Psoas muscle (tissue), 8 donors: ENCODE measurements around the gene WDR18. TPM values are rescaled to one million over a fixed set of nuclear protein-coding genes. Genes with fewer than 3 reads are reported as not detected.

Experiments used
- ATAC-seq, 4 donors: fragments of 200-7000 bp; cut with Tn5 transposase; one replicate each; pipeline ENCODE4 v1.9.1; 2020; ENCODE audit warnings: moderate library complexity in 3 of 4, mild to moderate bottlenecking in 2 of 4
- DNase-seq, 2 donors: peaks; one replicate each; pipeline ENCODE4 v3.0.0-alpha.2; 2020
- H3K27ac ChIP-seq: fragments of 200-600 bp; one replicate; pipeline ENCODE4 v1.8.0; 2022
- H3K27me3 ChIP-seq, 3 donors: fragments of 200-600 bp in 1 of 3; one replicate each; pipeline versions ENCODE4 v1.6.1 to v1.8.0; 2013 to 2022; ENCODE audit warnings: low read length in 2 of 3, mild to moderate bottlenecking in 2 of 3, moderate library complexity in 1 of 3; ENCODE audit not compliant: insufficient read depth in 3 of 3
- H3K36me3 ChIP-seq, 2 donors: fragments of 200-600 bp in 1 of 2; one replicate each; pipeline versions ENCODE4 v1.6.1 to v1.8.0; 2013 to 2022; ENCODE audit warnings: low read depth in 1 of 2, mild to moderate bottlenecking in 1 of 2, moderate library complexity in 1 of 2; ENCODE audit not compliant: insufficient read depth in 1 of 2
- H3K4me1 ChIP-seq: fragments of 200-600 bp; one replicate; pipeline ENCODE4 v1.8.0; 2022
- H3K4me3 ChIP-seq: fragments of 200-600 bp; one replicate; pipeline ENCODE4 v1.8.0; 2022; ENCODE audit warnings: mild to moderate bottlenecking
- H3K9me3 ChIP-seq: fragments of 200-600 bp; one replicate; pipeline ENCODE4 v1.8.0; 2022
- CTCF ChIP-seq: fragments of 200-600 bp; IDR thresholded peaks from one replicate; pipeline ENCODE4 v1.8.0; 2022; ENCODE audit warnings: antibody characterized with exemption
- WGBS, 3 donors: extraction: QIAGEN DNeasy Blood & Tissue Kit; methylation state at CpG; one replicate each; pipeline versions ENCODE4 v1.1.6 to v1.1.7; 2013; 5-methylcytosine and 5-hydroxymethylcytosine counted together
- intact Hi-C, 2 donors: fragments of 100-400 bp; cut with DNase I; formaldehyde crosslinking; loops; one replicate each; pipeline versions ENCODE4 v1.11.0 to v1.14.2; 2022
- polyA plus RNA-seq, 3 donors: library from polyadenylated mRNA; stranded (reverse); fragments of 200-250 nt; gene quantifications; one replicate each; pipeline ENCODE4 v1.2.3, GENCODE V29; 2013
- total RNA-seq, 4 donors: library from RNA; stranded (reverse); fragmentation: NEBNext Ultra II Directional in 2 of 4; extraction: Animal tissue kit (Norgen Biotek cat#: 25700) in 2 of 4; gene quantifications; one replicate each; pipeline versions ENCODE4 v1.2.1 to v1.2.4, GENCODE V29; 2021 to 2023
- donor health status: healthy with polysubstance abuse.
- donor health status: DM: no; HTN: no; CAD: no; lungs with moderate emphysema.
- donor health status: Bipolar disorder and iron deficiency.
- donor health status: healthy.
- donor health status: DM: yes; HTN: yes; CAD: no.
- donor health status: DM: no; HTN: no; CAD: no.
- donor health status: DM: no; HTN: no; CAD: no.
- donor health status: DM: yes; HTN: yes; CAD: no.

WDR18 gene
- total and polyA plus RNA-seq, 7 donors: 17.4 to 77.9 (median 28.0) TPM

DNA sequence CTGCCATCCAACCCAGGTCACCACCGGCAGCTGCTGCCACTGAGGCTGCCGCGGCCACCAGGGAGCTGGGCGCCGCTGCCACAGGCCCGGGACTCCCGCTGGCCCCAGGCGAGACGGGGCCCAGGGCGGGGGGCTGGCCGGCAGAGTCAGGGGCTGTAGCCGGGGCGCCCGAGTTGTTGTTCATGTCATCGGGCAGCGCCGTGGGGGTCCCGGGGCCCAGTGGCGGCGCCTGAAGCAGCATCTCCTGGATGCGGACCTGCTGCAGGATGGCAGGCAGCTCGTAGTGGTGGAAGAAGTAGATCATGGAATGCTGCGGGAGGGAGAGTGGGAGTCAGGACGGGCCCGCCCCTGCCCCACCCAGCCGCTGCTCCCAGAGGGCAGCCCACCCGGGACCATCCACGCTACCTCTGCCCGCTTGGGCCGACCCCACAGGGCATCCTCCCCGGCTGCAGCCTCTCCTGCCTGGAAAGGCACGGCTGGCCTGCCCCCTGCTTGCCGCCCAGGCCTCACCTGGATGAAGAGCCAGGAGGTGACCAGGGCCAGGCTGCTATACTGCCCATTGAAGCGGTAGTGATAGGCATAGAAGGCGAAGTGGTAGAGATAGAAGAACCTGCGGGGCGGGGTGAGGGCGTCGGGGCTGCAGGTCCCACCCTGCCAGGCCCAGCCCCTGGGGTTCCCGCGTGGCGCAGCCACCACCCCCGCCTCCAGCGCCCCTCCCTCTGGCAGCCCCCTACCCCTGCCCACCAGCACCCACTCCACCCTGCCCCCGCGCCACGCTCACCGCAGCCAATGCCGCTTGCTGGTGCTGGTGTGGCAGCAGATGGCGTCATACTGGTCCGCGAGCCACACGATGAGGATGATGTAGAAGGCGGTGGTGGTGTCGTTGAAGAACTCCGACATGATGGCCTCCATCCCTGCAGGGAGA, 26.7 kb downstream of the WDR18 start:
- DNase-seq: peak in 1 of 2 donors; percentile 52
- peaks cover 13 to 59% of the 10 kb centered on the region in 2 donors for H3K36me3 ChIP-seq
- 91 to 93% (median 92%) methylated on average over 47 to 56 of the region's 56 CpGs for WGBS, 3 donors
- H3K4me1 ChIP-seq: peaks cover 17% of the 10 kb centered on the region
- no peak for TF ChIP-seq CTCF
- H3K27ac ChIP-seq: no peak overlapping the region
- no peak overlapping the region for H3K4me3 ChIP-seq
- ATAC-seq: no peak
- no peaks in the 10 kb centered on the region for H3K9me3 ChIP-seq
- intact Hi-C loops: no loop called here
- H3K27me3 ChIP-seq: no peaks in the 10 kb centered on the region

GRCh38 chr19:1011831-1012333, 27.7 kb downstream of the WDR18 start:
- H3K27me3 ChIP-seq: no peaks in the 10 kb centered on the region
- no peak for ATAC-seq
- no peak overlapping the region for H3K27ac ChIP-seq
- H3K9me3 ChIP-seq: no peaks in the 10 kb centered on the region
- TF ChIP-seq CTCF: no peak
- H3K36me3 ChIP-seq: peaks cover 13 to 59% of the 10 kb centered on the region in 2 donors
- 88 to 95% (median 90%) methylated on average over 31 to 36 of the region's 36 CpGs for WGBS, 3 donors
- H3K4me1 ChIP-seq: peaks cover 27% of the 10 kb centered on the region
- no peak overlapping the region for H3K4me3 ChIP-seq
- no peak for DNase-seq
- intact Hi-C loops: no loop called here

DNA sequence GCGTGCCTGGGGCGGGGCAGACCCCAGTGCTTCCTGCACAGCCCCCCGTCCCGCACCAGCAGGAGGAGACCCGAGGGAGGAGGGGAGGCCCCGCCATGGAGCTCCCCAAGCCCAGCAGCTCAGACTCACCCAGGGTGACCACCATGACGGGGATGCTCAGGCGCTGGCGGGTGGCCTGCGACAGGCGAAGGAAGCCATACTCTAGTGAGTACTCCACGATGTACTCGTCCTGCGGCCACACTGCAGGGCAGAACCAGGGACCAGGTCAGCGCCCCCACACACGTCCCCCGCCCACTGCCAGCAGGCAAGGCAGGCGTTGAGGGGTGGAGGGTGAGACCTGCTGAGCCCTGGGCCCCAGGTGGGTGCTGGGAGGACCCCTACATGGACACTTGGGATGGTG, 28.2 kb downstream of the WDR18 start:
- no peak for ATAC-seq
- TF ChIP-seq CTCF: no peak
- WGBS, 3 donors: 92 to 94% (median 93%) methylated on average over 16 to 18 of the region's 18 CpGs
- Histone ChIP-seq H3K9me3 (no peaks in the 10 kb centered on the region), H3K27me3 (no peaks in the 10 kb centered on the region), H3K4me1 (peaks cover 32% of the 10 kb centered on the region), H3K36me3 (peaks cover 13 to 59% of the 10 kb centered on the region in 2 donors), H3K4me3 (no peak overlapping the region), H3K27ac (no peak overlapping the region)
- intact Hi-C loops: no loop called here
- peak in 1 of 2 donors; percentile 49 for DNase-seq

DNA sequence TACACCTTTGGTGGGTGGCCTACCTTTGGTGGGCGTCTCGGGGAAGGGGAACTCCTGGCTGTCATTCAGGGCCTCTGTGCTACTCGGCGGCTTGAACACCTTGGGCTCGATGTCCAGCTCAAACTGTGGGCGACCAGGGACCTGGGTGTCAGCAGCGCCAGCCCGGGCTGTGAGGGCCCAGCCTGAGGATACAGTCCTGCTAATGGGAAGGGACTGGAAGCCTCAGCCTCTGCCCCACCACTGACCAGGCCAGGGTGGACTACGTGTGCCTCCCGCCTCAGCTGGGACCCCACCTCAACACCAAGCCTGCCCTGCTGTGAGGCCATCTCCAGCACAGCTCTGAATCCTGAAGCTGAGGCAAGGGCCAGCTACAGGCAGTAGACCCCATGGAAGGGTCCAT, 29.1 kb downstream of the WDR18 start:
- peaks cover 13 to 59% of the 10 kb centered on the region in 2 donors for H3K36me3 ChIP-seq
- intact Hi-C loops: no loop called here
- no peak overlapping the region for H3K4me3 ChIP-seq
- H3K27me3 ChIP-seq: no peaks in the 10 kb centered on the region
- H3K4me1 ChIP-seq: peaks cover 41% of the 10 kb centered on the region
- no peaks in the 10 kb centered on the region for H3K9me3 ChIP-seq
- ATAC-seq (no peak), DNase-seq (no peak)
- H3K27ac ChIP-seq: no peak overlapping the region
- 89 to 95% (median 91%) methylated on average over 9 to 10 of the region's 10 CpGs for WGBS, 3 donors
- TF ChIP-seq CTCF: no peak
